ENCODE measurements around the gene CERS3. TPM values are rescaled to one million over a fixed set of nuclear protein-coding genes. Genes with fewer than 3 reads are reported as not detected.

Gene CERS3
- total RNA-seq, 1 experiment from 2014 or later, result not detected

DNA sequence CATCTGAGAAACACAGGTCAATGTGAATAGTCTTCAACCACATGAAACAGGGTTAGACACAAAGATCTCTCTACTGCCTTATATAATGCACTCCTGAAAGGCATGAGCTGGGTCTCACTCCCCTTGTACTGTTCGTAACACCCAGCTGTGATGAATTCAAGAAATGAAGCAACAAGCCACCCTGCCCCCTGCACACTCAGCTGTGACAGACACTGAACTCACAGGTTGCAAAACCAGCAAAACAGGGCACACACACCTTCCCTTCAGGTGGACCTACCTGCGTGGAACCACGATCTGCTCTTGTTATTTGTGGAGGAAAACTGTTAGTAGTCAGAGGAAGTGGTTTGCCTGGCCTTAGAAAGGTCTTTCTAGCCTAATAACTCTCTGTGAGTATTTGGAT, 64.5 kb downstream of the CERS3 start:
- H3K27me3 ChIP-seq (replicated peaks; ENCODE audit: insufficient read depth, low read depth, low read length, poor library complexity), result no peaks in the 10 kb centered on the region
- no TSS peak for BruUV-seq (replicated peaks)
- CTCF ChIA-PET, result no interaction called here

DNA sequence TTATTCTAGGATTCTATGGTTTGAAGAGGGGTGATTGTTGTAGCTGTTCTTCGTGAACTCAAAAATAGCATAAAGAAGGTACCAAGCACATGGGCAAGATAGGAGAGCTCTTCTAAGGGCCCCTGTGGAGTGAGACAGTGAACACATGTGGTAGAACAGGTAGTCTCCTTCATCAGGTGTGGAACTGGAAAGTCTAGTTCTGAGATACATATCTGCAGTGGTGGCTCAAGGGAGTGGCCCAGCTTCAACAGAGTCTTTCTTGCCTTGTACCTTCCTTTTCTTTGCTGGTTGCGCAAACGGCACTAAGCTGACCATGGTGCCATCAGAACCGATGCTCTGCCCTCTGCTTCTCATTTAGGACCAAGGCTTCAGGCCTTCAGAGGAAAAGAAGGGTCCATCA, 65.2 kb downstream of the CERS3 start:
- no peak for TF ChIP-seq EZH2 (IDR thresholded peaks at IDR 0.05; ENCODE audit: borderline replicate concordance, low read depth, low read length, poor library complexity, severe bottlenecking)
- TF ChIP-seq, protein P1, sequence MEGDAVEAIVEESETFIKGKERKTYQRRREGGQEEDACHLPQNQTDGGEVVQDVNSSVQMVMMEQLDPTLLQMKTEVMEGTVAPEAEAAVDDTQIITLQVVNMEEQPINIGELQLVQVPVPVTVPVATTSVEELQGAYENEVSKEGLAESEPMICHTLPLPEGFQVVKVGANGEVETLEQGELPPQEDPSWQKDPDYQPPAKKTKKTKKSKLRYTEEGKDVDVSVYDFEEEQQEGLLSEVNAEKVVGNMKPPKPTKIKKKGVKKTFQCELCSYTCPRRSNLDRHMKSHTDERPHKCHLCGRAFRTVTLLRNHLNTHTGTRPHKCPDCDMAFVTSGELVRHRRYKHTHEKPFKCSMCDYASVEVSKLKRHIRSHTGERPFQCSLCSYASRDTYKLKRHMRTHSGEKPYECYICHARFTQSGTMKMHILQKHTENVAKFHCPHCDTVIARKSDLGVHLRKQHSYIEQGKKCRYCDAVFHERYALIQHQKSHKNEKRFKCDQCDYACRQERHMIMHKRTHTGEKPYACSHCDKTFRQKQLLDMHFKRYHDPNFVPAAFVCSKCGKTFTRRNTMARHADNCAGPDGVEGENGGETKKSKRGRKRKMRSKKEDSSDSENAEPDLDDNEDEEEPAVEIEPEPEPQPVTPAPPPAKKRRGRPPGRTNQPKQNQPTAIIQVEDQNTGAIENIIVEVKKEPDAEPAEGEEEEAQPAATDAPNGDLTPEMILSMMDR (conservative IDR thresholded peaks at IDR 0.05; ENCODE audit: low read depth, low read length), result no peak

More for the DNA sequence above, 64.5 kb downstream of the CERS3 start:
- Histone ChIP-seq H3K4me1 (ENCODE audit: insufficient read depth, low read length, poor library complexity, severe bottlenecking) (no peaks in the 10 kb centered on the region), H3K36me3 (ENCODE audit: insufficient read depth, low read length, poor library complexity, severe bottlenecking) (no peaks in the 10 kb centered on the region), H3K27ac (ENCODE audit: low read depth, low read length, poor library complexity, severe bottlenecking) (no peak overlapping the region), H3K4me3 (ENCODE audit: low read depth, low read length, poor library complexity, severe bottlenecking) (no peak overlapping the region), H3K9me3 (ENCODE audit: low read depth, low read length, poor library complexity, severe bottlenecking) (peaks cover 2% of the 10 kb centered on the region)
- no peak for DNase-seq (ENCODE audit: low spot score)
- POLR2A ChIA-PET (ENCODE audit: low non-redundant PET), result no interaction called here
- TF ChIP-seq EZH2 (IDR thresholded peaks at IDR 0.05; ENCODE audit: borderline replicate concordance, low read depth, low read length, poor library complexity, severe bottlenecking), result no peak
- TF ChIP-seq, protein P1 (conservative IDR thresholded peaks at IDR 0.05; ENCODE audit: low read depth, low read length), result no peak
- intact Hi-C loops (cut with micrococcal nuclease; ENCODE audit: unreplicated experiment), result no loop called here

DNA sequence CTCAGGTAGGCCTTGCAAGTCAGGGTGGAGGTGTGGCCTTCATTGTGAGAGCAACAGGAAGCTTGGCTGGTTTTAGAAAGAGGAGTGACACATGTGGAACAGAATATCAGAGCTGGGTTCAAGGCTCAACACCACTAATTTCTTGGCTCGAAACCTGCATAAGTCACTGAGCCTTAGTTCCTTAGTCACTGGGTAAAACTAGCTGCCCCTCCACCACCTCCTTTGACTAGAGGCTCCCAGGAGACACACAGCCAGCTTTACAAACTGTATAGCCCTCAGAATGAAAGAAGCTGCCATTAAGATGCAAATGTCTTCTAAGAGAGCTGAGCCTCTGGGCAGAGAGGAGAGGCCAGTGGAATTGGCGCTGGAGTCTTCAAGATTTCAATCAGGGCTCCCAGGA, 67.7 kb downstream of the CERS3 start:
- Histone ChIP-seq H3K9me3 (ENCODE audit: low read depth, low read length, poor library complexity, severe bottlenecking) (peaks cover 20% of the 10 kb centered on the region), H3K27ac (ENCODE audit: low read depth, low read length, poor library complexity, severe bottlenecking) (no peak overlapping the region), H3K27me3 (replicated peaks; ENCODE audit: insufficient read depth, low read depth, low read length, poor library complexity) (no peaks in the 10 kb centered on the region), H3K4me3 (ENCODE audit: low read depth, low read length, poor library complexity, severe bottlenecking) (no peak overlapping the region), H3K4me1 (ENCODE audit: insufficient read depth, low read length, poor library complexity, severe bottlenecking) (no peaks in the 10 kb centered on the region), H3K36me3 (ENCODE audit: insufficient read depth, low read length, poor library complexity, severe bottlenecking) (no peaks in the 10 kb centered on the region)
- no peak for TF ChIP-seq EZH2 (IDR thresholded peaks at IDR 0.05; ENCODE audit: borderline replicate concordance, low read depth, low read length, poor library complexity, severe bottlenecking)
- TF ChIP-seq, protein P1 (conservative IDR thresholded peaks at IDR 0.05; ENCODE audit: low read depth, low read length), result no peak
- BruUV-seq (replicated peaks), result no TSS peak
- POLR2A ChIA-PET (ENCODE audit: low non-redundant PET), result no interaction called here
- CTCF ChIA-PET, result no interaction called here
- no peak for DNase-seq (ENCODE audit: low spot score)
- intact Hi-C loops (cut with micrococcal nuclease; ENCODE audit: unreplicated experiment), result no loop called here

More for the DNA sequence above, 65.2 kb downstream of the CERS3 start:
- CTCF ChIA-PET, result no interaction called here
- POLR2A ChIA-PET (ENCODE audit: low non-redundant PET), result no interaction called here
- Histone ChIP-seq H3K9me3 (ENCODE audit: low read depth, low read length, poor library complexity, severe bottlenecking) (peaks cover 3% of the 10 kb centered on the region), H3K27ac (ENCODE audit: low read depth, low read length, poor library complexity, severe bottlenecking) (no peak overlapping the region), H3K36me3 (ENCODE audit: insufficient read depth, low read length, poor library complexity, severe bottlenecking) (no peaks in the 10 kb centered on the region), H3K4me1 (ENCODE audit: insufficient read depth, low read length, poor library complexity, severe bottlenecking) (no peaks in the 10 kb centered on the region), H3K27me3 (replicated peaks; ENCODE audit: insufficient read depth, low read depth, low read length, poor library complexity) (no peaks in the 10 kb centered on the region), H3K4me3 (ENCODE audit: low read depth, low read length, poor library complexity, severe bottlenecking) (no peak overlapping the region)
- no peak for DNase-seq (ENCODE audit: low spot score)
- BruUV-seq (replicated peaks), result no TSS peak
- intact Hi-C loops (cut with micrococcal nuclease; ENCODE audit: unreplicated experiment), result no loop called here

All from A673 (cell line).